ENCODE measurements around the gene KHDC1.
A peak's percentile ranks its signal among the peaks of the same experiment; 100 is the strongest.

The KHDC1 gene

GRCh38 chr6:73308712-73309534 lies 45.9 kb upstream of the KHDC1 start (continued):
- TF ChIP-seq ZNF274 (IDR thresholded peaks at IDR 0.05; ENCODE audit: low read length) (no peak), ZNF274 (tag by site-specific recombination; IDR thresholded peaks at IDR 0.05; ENCODE audit: borderline replicate concordance) (no peak), KLF1 (tag by site-specific recombination; IDR thresholded peaks at IDR 0.05) (no peak), ZNF146 (tag by site-specific recombination; IDR thresholded peaks at IDR 0.05) (no peak), ZNF404 (tag by site-specific recombination; IDR thresholded peaks at IDR 0.05) (no peak), ZXDB (tag by site-specific recombination; IDR thresholded peaks at IDR 0.05) (no peak), ZNF350 (tag by site-specific recombination; IDR thresholded peaks at IDR 0.05) (no peak), ZBTB20 (tag by site-specific recombination; IDR thresholded peaks at IDR 0.05) (peak; percentile 86; the same call in 1 of the 2 replicates), ZNF747 (tag by site-specific recombination; IDR thresholded peaks at IDR 0.05) (no peak), ZSCAN23 (tag by site-specific recombination; IDR thresholded peaks at IDR 0.05) (no peak), ZNF548 (tag by site-specific recombination; IDR thresholded peaks at IDR 0.05) (no peak), MEIS1 (CRISPR knock-in tag; IDR thresholded peaks at IDR 0.05; ENCODE audit: borderline replicate concordance) (0 out of 2 replicates have a peak, but pooled peaks have one; percentile 11), ZNF521 (tag by site-specific recombination; IDR thresholded peaks at IDR 0.05) (no peak), ZNF221 (tag by site-specific recombination; IDR thresholded peaks at IDR 0.05; ENCODE audit: borderline replicate concordance) (no peak), ZNF426 (tag by site-specific recombination; IDR thresholded peaks at IDR 0.05) (no peak), ZNF501 (tag by site-specific recombination; IDR thresholded peaks at IDR 0.05) (no peak), ZNF416 (tag by site-specific recombination; IDR thresholded peaks at IDR 0.05) (no peak), SCRT2 (tag by site-specific recombination; IDR thresholded peaks at IDR 0.05) (no peak), ZNF513 (tag by site-specific recombination; IDR thresholded peaks at IDR 0.05) (no peak), ZNF335 (tag by site-specific recombination; conservative IDR thresholded peaks at IDR 0.05) (0 out of 2 replicates have a peak, but pooled peaks have one; percentile 34), ZBTB26 (tag by site-specific recombination; optimal IDR thresholded peaks at IDR 0.05) (peak; percentile 33), ZNF660 (tag by site-specific recombination; IDR thresholded peaks at IDR 0.05) (0 out of 2 replicates have a peak, but pooled peaks have one; percentile 57), ZNF157 (tag by site-specific recombination; IDR thresholded peaks at IDR 0.05) (no peak), SP2 (tag by site-specific recombination; IDR thresholded peaks at IDR 0.05) (no peak), HOXA7 (CRISPR knock-in tag; IDR thresholded peaks at IDR 0.05; ENCODE audit: borderline replicate concordance) (no peak), KLF10 (tag by site-specific recombination; IDR thresholded peaks at IDR 0.05) (no peak; the same call in 1 of the 2 replicates), ZNF280C (tag by site-specific recombination; IDR thresholded peaks at IDR 0.05) (no peak), BCL6B (tag by site-specific recombination; IDR thresholded peaks at IDR 0.05) (no peak)
- TF ChIP-seq, protein P1, sequence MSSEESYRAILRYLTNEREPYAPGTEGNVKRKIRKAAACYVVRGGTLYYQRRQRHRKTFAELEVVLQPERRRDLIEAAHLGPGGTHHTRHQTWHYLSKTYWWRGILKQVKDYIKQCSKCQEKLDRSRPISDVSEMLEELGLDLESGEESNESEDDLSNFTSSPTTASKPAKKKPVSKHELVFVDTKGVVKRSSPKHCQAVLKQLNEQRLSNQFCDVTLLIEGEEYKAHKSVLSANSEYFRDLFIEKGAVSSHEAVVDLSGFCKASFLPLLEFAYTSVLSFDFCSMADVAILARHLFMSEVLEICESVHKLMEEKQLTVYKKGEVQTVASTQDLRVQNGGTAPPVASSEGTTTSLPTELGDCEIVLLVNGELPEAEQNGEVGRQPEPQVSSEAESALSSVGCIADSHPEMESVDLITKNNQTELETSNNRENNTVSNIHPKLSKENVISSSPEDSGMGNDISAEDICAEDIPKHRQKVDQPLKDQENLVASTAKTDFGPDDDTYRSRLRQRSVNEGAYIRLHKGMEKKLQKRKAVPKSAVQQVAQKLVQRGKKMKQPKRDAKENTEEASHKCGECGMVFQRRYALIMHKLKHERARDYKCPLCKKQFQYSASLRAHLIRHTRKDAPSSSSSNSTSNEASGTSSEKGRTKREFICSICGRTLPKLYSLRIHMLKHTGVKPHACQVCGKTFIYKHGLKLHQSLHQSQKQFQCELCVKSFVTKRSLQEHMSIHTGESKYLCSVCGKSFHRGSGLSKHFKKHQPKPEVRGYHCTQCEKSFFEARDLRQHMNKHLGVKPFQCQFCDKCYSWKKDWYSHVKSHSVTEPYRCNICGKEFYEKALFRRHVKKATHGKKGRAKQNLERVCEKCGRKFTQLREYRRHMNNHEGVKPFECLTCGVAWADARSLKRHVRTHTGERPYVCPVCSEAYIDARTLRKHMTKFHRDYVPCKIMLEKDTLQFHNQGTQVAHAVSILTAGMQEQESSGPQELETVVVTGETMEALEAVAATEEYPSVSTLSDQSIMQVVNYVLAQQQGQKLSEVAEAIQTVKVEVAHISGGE (tag by site-specific recombination; conservative IDR thresholded peaks at IDR 0.05; ENCODE audit: low read depth), result 0 out of 2 replicates have a peak, but pooled peaks have one; percentile 36
- TF ChIP-seq, protein P2, sequence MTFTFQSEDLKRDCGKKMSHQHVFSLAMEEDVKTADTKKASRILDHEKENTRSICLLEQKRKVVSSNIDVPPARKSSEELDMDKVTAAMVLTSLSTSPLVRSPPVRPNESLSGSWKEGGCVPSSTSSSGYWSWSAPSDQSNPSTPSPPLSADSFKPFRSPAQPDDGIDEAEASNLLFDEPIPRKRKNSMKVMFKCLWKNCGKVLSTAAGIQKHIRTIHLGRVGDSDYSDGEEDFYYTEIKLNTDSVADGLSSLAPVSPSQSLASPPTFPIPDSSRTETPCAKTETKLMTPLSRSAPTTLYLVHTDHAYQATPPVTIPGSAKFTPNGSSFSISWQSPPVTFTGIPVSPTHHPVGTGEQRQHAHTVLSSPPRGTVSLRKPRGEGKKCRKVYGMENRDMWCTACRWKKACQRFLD (tag by site-specific recombination; IDR thresholded peaks at IDR 0.05), result no peak

Measured in HEK293 (cell line).